SW 1271 (cell line): Measurements from ENCODE around the gene TBC1D23.
A peak's percentile ranks its signal among the peaks of the same experiment; 100 is the strongest.
"Not testable (repeated sequence)": the region's sequence is repeated elsewhere in the genome, so short reads cannot be mapped to it uniquely, and the experiment has no call there.

Source experiments
- DNase-seq, 2 experiments: peaks; one replicate each; lab custom pipeline; 2025; lab: John Stamatoyannopoulos, UW

TBC1D23 gene

DNA sequence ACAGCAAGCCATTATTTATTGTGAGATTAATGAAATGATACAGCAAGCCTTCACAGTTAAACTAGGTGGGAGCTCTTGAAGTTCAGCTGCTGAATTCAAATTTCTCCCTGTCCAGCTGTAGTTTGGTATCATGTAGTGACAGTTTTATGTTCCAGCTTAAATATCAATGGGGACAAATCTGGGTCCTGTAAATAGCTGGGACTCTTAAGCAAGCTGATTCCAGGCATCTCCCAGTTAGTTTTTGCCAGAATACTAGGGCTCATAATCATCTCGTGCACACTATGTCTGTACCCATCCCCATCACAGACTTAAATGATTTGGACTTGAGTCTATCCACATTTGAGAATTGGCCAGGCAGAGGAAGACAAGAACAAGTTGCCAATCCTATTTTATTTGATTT lies 45.9 kb downstream of the TBC1D23 start:
- no peak for DNase-seq

DNA sequence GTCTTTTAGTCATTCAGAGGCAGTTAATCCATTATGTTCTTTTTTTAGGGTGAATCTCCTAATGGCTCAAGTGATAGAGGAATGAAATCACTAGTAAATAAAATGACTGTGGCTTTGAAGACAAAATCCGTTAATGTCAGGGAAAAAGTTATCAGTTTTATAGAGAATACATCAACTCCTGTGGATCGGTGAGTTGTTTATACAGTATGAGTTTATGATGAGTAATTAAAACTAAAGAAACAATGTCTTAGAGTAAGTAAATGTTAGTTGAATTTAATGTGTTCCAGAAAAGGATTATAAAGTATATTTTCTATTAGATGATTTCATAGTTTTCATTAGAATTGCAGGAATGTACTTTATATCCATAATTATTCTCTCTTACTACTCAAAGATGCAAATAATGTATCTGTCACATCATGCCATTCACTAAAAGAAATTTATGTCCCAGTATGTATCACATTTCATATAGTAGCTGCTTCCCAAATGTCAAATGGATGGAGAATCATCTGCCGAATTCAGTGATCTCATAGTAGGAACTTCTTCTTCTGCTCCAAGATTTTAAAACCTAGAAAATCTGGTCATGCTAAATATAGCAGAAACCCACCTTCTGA lies 49.7 kb downstream of the TBC1D23 start:
- no peak for DNase-seq

DNA sequence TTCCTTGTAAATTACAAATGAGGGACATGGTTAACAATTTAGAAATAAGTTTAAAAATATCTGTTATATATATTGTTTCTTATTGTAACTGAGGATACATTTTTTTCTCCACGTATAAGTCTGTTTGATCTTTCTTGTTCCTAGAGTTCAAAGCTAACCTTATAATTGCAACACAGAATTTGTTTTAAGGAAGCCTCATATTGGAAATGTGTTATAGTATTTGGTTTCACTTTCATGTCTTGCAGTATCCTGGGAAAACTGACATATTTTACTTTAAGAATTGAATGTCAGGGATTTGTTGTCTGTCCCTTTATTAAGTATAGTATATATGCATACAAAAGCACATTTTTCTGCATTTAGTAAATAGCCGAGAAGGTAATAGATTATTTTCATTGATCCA lies 50.2 kb downstream of the TBC1D23 start:
- no peak for DNase-seq

DNA sequence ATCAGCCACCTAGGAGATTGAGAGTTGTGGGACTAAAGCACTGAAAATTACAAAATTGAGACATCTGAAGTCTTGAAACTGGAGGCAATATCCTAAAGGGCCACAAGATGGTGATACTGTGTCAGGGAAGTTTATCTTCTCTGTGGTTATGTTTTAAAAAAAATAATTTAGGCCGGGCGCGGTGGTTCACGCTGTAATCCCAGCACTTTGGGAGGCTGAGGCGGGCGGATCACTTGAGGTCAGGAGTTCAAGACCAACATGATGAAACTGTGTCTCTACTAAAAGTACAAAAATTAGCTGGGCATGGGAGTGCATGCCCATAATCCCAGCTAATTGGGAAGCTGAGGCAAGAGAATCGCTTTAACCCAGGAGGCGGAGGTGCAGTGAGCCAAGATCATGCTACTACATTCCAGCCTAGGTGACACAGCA lies 55.9 kb downstream of the TBC1D23 start:
- DNase-seq: peak in 1 of 2 experiments; percentile 66

DNA sequence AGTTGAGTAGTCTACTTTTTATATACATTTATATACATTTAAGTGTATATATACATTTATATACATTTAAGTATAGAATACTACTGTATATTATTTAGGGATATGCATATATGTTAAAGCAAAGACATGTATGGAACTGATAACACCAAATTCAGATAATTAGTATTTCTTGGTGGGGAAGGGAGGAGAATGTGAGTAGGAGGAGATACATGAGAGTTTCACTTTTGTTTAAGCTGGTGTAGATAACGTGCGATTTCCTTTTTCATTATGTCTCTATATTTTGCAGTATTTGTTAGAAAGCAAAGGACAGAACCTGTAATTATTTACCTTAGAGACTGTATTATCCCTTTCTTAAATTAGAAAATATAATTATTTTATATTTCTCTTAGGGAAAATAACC lies 57.1 kb downstream of the TBC1D23 start:
- DNase-seq: no peak

DNA sequence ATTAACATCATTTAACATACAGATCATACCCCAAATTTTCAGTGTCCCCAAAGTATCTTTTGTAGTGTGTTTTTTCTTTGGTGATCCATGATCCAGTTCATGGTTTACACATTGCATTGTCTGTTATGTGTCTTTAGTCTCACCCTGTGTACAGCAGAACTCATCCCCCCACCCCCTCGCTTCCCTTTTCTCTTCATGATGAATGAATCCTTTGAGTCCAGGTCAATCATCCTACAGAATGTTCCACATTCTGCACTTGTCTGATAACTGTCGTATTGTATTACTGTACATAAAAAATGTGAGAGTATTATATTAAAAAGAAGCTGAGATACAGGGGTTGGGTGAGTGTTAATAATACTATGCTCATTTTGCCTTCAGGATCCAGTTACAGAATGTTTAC lies 59.2 kb downstream of the TBC1D23 start:
- no peak for DNase-seq

DNA sequence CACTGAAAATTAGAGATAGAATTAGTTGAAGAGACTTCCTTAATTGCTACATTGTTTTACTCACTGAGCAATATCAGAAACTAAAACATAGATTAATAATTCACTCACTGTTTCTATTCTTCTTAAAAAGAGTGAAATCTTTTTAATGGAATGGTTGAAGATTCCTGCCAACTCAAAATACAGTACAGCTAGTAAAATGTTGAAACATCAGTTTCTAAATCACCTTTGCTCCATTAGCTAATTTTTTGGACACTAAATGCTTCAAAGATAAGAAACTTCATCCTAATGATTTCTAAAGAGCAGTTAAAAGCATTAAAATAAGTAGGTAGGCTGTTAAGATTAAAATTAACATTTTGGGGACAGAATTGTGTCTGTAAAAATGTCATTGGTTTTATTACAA lies 63.3 kb downstream of the TBC1D23 start:
- DNase-seq: no peak

DNA sequence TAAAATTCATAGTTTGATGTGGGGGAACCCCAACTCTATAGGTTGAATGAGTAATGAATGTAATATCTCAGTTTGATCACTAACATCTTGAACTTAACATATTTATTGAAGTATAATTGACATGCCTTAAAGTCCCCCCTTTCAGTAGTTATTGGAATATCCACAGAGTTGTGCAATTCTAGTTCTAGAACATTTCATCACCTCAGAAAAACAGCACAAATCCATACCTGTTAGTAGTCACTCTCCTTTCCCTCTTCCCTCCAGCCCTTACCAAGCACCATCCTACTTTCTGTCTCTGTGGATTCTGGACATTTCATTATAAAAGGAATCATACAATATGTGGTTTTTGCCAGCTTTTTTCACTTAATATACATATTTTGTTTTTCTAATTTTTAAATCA lies 65.0 kb downstream of the TBC1D23 start:
- no peak for DNase-seq

DNA sequence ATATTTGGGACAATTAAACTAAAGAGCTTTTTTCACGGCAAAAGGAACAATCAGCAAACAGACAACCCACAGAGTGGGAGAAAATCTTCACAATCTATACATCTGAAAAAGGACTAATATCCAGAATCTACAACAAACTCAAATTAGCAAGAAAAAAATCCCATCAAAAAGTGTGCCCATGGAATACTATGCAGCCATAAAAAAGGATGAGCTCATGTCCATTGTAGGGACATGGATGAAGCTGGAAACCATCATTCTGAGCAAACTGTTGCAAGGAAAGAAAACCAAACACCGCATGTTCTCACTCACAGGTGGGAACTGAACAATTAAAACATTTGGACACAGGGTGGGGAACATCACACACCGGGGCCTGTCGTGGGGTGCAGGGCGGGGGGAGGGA lies 66.6 kb downstream of the TBC1D23 start:
- DNase-seq: not testable (repeated sequence)

DNA sequence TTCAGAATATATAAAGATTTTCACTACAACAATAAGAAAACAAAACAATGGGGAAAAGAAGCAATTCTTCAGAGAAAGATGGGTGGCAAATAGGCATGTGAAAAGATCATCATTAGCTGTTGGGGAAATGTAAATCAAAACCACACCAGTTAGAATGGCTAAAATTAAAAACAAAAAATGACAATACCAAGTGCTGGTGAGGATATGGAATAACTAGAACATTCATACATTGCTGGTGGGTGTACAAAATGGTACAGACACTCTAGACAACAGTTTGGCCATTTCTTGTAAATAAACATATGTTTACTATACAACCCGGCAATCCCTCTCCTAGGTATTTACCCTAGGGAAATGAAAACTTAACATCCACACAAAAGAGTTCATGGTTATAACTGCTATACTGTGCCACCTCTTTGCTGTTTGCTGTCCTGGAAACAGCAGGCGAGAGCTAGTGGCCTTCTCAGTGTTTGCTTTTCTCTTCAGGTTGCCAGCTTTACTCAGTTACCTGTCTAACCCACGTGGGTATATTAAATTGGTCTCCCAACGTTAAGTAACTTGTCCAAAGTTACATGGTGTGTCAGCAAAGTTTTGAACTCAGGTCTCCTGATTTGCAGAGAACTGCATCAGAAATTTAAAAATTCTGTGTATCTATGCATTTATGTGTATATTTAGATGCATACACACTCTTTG lies 69.2 kb downstream of the TBC1D23 start:
- no peak for DNase-seq

DNA sequence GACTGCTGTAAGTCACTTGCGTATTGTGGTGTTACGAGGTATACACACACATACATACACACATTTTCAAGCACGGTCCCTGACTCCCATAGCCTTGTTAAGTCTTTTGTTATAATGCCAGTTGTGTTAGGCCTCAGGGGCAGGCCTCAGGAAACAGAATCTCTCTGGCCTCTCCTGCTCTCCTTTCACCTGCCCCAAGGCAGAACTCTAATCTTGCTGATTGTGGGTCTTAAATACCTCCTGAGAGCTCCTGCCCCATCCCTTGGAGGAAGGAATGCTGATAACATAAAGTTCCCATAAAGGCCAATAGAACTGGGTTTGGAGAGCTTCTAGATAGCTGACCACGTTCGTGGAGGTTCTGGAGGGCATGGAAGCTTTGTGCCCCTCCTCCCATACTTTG lies 69.9 kb downstream of the TBC1D23 start:
- no peak for DNase-seq

DNA sequence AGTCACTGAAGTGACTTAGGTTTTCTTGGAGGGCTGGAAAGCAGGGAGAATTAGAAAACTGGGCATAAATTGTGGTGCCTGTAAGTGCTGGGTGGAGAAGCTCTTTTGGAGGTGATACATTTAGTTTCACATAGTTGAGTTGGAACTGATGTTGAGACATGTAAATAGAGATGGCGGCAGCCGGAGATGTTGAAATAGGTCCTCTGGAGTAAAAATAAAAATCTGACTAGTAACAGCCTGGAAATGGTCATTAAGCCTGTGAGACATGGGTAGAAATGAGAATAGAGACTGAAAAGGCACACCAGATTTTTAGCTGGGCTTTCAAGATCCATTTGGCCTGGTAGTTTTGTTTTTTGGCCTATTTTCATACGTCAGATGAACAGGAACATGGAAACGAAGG lies 70.9 kb downstream of the TBC1D23 start:
- DNase-seq: no peak

DNA sequence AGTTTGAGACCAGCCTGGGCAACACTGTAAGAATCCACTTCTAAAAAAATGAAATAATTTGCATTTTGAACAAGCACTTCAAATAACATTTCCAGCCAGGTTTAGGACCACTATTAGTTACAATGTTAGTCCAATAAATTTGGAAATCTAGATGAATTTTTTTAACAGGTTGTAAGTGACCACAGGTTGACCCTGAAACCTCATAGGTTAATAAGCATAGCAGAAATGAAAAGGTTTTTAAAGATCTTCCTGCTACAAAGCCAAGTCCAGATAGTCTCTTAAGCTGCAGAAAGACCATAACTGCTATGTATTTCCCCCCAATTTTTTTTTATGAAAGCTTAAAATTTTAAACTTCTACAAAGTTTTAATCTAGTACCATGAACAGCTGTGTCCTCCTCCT lies 72.3 kb downstream of the TBC1D23 start:
- no peak for DNase-seq

DNA sequence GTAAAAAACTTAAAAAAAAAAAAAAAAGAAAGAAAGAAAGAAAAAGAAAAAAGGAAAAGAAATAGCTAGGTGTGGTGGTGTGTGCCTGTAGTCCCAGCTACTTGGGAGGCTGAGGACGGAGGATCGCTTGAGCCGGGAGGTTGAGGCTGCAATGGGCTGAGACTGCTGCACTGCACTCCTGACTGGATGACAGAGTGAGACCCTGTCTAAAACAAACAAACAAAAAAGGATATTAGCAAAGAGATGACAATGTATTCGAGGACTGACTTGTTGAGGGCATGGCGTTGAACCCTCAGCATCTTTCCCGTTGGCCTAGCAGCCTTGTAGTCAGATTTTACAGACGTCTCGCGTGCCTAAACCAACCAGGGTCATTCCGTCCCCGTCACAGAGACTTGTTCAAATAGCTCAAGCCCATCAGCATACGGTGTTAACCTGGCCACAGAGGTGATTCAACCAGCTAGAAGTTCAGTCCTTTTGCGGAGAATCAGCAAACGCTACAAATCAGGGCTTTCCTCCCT lies 73.2 kb downstream of the TBC1D23 start:
- no peak for DNase-seq

DNA sequence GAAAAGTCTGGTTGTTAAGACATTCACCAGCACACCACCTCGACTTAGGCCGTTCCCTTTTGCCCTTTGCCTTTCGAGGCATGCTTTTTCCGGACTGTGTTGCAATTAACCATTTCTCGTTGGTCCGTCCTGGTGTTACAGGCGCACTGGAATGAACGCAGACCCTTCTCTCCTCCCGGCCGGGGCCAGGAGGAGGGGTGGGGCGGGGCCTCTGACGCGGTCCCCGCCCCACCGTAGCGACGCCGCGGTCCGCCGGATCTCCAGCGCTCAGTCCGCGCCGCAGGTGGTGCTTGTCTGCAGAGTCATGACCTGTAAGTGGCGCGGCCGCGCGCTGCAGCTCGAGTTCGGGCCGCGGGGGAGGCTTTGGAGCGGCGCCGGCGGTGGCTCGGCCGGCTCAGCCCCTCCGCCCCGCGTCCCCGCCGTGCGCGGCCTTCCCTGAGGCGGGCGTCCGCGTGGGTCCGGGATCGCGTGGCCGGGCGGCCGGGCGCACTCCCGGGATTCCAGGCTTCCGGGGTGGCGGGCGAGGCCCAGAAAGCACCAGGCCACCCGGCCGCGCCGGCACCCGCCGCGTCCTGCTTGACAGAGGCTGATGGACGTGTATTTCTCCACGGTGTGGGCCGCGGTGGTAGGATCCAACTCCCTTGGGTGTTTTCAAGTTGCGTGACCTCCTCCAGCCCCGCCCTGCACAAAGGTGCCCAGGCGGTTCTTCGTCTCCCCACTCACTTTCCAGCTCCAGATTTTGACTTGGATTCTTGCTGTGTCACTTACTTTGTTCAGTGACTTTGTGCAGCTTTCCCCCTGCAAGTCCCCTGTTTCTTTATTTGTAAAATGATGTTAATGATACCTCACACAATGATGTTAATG lies 73.9 kb downstream of the TBC1D23 start, which contains the start of gene NIT2:
Gene NIT2 (plus strand): TSS at position 270 of the 864 bp plus-strand sequence. CDS start 35 bp downstream, at position 305.
- peak; percentile 34 to 76 for DNase-seq

DNA sequence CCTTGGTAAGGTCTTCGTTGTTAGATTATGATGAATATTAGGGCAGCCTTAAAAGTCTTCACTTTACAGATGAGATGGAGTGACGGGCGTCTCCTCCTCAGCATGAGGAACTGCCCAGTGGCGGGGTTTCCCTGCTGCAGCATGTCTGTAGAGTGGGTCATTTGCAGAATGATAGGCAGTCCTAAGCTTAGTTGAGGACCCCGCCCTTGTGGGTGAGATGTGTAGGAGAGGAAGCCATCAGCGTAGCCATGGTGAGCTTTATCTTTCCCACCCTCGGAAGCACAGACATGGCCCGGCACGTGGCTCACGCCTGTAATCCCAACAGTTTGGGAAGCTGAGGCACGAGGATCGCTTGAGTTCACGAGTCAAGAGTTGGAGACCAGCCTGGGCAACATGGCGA lies 74.6 kb downstream of the TBC1D23 start:
- peak in 1 of 2 experiments; percentile 4 for DNase-seq

DNA sequence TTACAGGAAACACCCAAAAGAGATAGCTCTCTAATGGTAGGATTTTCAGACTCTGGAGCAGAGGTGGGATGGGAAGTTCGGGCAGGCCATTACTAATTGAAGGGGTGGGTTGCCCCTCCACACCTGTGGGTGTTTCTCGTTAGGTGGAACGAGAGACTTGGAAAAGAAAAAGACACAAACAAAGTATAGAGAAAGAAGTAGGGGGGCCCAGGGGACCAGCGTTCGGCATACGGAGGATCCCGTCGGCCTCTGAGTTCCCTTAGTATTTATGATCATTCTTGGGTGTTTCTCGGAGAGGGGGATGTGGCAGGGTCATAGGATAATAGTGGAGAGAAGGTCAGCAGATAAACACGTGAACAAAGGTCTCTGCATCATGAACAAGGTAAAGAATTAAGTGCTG lies 75.4 kb downstream of the TBC1D23 start:
- DNase-seq: not testable (repeated sequence)

DNA sequence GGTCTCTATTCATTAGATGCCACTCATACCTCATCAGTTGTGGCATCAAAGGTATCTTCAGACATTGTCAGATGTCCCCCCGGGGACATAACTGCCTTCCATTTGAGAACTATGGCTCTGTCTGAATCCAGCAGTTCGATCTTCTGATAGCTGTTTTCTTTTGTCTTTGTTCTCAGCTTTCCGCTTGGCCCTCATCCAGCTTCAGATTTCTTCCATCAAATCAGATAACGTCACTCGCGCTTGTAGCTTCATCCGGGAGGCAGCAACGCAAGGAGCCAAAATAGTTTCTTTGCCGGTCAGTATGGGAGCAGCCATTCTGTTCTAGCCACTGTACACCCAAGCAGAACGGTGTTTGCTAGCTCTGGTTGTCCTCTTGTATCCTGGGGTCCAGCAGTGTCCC lies 78.1 kb downstream of the TBC1D23 start:
- DNase-seq: no peak

DNA sequence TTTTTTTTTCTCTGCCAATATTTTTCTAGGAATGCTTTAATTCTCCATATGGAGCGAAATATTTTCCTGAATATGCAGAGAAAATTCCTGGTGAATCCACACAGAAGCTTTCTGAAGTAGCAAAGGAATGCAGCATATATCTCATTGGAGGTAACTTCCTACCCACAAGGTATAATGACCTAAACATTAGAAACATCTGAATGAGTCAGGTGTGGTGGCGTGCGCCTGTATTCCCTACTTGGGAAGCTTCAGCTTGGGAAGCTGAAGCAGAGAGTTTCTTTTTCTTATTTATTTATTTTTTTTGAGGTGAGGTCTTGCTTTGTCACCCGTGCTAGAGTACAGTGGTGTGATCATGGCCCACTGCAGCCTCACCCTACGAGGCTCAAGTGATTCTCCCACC lies 79.0 kb downstream of the TBC1D23 start:
- no peak for DNase-seq

DNA sequence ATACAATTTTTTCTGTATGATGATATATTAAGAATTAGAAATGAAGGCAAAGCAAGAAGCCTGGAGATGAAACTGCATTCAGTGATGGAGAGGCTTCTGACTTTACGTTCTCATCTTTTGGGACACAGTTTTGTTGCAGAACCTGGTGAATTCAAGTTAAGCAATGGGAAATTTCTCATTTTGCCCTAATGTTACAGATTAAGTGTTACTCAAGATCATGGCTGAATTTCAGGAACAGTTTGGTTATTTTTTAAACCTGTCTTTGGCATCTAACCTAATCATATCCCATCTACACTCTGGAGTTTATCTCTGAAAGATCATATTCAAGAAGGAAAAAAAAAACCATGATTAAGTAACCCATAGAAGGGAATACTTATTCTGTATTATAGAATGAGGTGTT lies 79.7 kb downstream of the TBC1D23 start:
- DNase-seq: no peak

DNA sequence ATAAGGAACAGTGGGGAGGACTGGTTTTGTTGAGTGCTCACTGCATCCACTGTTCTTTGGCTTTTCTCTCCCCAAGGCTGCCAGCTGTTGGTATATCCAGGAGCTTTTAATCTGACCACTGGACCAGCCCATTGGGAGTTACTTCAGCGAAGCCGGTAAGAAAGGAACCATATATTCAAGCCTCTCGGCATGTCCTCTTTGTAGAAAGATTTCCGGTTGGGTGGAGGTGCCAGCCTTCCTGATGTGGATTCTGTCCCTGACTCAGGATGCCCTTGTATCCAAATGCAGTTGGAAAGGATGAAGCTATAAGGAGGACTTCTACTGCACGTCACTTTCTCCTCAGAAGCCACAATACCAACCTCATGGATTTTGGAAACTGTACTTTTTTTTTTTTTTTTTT lies 87.9 kb downstream of the TBC1D23 start:
- no peak for DNase-seq

DNA sequence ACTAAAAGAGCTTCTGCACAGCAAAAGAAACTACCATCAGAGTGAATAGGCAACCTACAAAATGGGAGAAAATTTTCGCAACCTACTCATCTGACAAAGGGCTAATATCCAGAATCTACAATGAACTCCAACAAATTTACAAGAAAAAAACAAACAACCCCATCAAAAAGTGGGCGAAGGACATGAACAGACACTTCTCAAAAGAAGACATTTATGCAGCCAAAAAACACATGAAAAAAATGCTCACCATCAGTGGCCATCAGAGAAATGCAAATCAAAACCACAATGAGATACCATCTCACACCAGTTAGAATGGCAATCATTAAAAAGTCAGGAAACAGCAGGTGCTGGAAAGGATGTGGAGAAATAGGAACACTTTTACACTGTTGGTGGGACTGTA lies 91.0 kb downstream of the TBC1D23 start:
- not testable (repeated sequence) for DNase-seq
